ENCODE results near the gene PDE3A.

The PDE3A gene

GRCh38 chr12:20404576-20405346, 36.4 kb downstream of the PDE3A start:
- H3K4me3 ChIP-seq (replicated peaks; ENCODE audit: low read depth, low read length) = no peak overlapping the region
- TF ChIP-seq CTCF (IDR thresholded peaks at IDR 0.05; ENCODE audit: low read length, missing control alignments) = no peak
- DNase-seq (ENCODE audit: low read depth) = peak; percentile 70

GRCh38 chr12:20409607-20410377, 41.5 kb downstream of the PDE3A start:
- no peak overlapping the region for H3K4me3 ChIP-seq (replicated peaks; ENCODE audit: low read depth, low read length)
- no peak for TF ChIP-seq CTCF (IDR thresholded peaks at IDR 0.05; ENCODE audit: low read length, missing control alignments)
- no peak for DNase-seq (ENCODE audit: low read depth)

- H3K4me3 ChIP-seq (replicated peaks; ENCODE audit: low read depth, low read length) = no peak overlapping the region
- TF ChIP-seq CTCF (IDR thresholded peaks at IDR 0.05; ENCODE audit: low read length, missing control alignments) = no peak
- no peak for DNase-seq (ENCODE audit: low read depth)
Measured at GRCh38 chr12:20410734-20411133, 42.4 kb downstream of the PDE3A start.

GRCh38 chr12:20411345-20411744, 43.0 kb downstream of the PDE3A start:
- no peak for TF ChIP-seq CTCF (IDR thresholded peaks at IDR 0.05; ENCODE audit: low read length, missing control alignments)
- DNase-seq (ENCODE audit: low read depth) = no peak
- H3K4me3 ChIP-seq (replicated peaks; ENCODE audit: low read depth, low read length) = no peak overlapping the region

GRCh38 chr12:20415028-20415427, 46.7 kb downstream of the PDE3A start:
- peak; percentile 79 for DNase-seq (ENCODE audit: low read depth)
- TF ChIP-seq CTCF (IDR thresholded peaks at IDR 0.05; ENCODE audit: low read length, missing control alignments) = no peak
- H3K4me3 ChIP-seq (replicated peaks; ENCODE audit: low read depth, low read length) = no peak overlapping the region

- no peak for DNase-seq (ENCODE audit: low read depth)
- no peak overlapping the region for H3K4me3 ChIP-seq (replicated peaks; ENCODE audit: low read depth, low read length)
- no peak for TF ChIP-seq CTCF (IDR thresholded peaks at IDR 0.05; ENCODE audit: low read length, missing control alignments)
Measured at GRCh38 chr12:20415641-20416040, 47.3 kb downstream of the PDE3A start.

All from fibroblast of pulmonary artery (primary cell).